CD4-positive, alpha-beta T cell treated with Interleukin-12 subunit alpha and Interleukin-12 subunit beta, for 1 hour (primary cell): Measurements from ENCODE around the gene CABP1.
"Not testable (repeated sequence)": the region's sequence is repeated elsewhere in the genome, so short reads cannot be mapped to it uniquely, and the experiment has no call there.

Experiments used
- DNase-seq: peaks from one replicate; pipeline ENCODE4 v3.0.0-alpha.2; 2020

CABP1 gene

GRCh38 chr12:120668868-120669840, 28.7 kb downstream of the CABP1 start:
- no peak for DNase-seq

- not testable (repeated sequence) for DNase-seq
Observed at GRCh38 chr12:120670237-120670636, 29.8 kb downstream of the CABP1 start.

- no peak for DNase-seq
Observed at GRCh38 chr12:120670667-120671066, 30.2 kb downstream of the CABP1 start.

GRCh38 chr12:120674097-120674636, 33.7 kb downstream of the CABP1 start:
- no peak for DNase-seq

GRCh38 chr12:120677765-120678473, 37.5 kb downstream of the CABP1 start:
- DNase-seq, result no peak

GRCh38 chr12:120678572-120678971, 38.1 kb downstream of the CABP1 start:
- DNase-seq, result no peak

GRCh38 chr12:120680165-120680738, 39.8 kb downstream of the CABP1 start:
- no peak for DNase-seq

GRCh38 chr12:120684523-120684932, 44.1 kb downstream of the CABP1 start:
- no peak for DNase-seq

GRCh38 chr12:120685522-120685921, 45.1 kb downstream of the CABP1 start:
- no peak for DNase-seq

GRCh38 chr12:120686151-120686689, 45.8 kb downstream of the CABP1 start:
- peak; percentile 97 for DNase-seq

- DNase-seq, result peak; percentile 99
Observed at GRCh38 chr12:120686690-120687577, 46.5 kb downstream of the CABP1 start, which contains the start of gene MLEC. MLEC (plus strand) TSS chr12:120687149; CDS start chr12:120687297, 148 bp downstream.

- peak; percentile 33 for DNase-seq
Observed at GRCh38 chr12:120687578-120688289, 47.3 kb downstream of the CABP1 start.

GRCh38 chr12:120688527-120689071, 48.2 kb downstream of the CABP1 start:
- no peak for DNase-seq

- no peak for DNase-seq
Observed at GRCh38 chr12:120689397-120690082, 49.1 kb downstream of the CABP1 start.

GRCh38 chr12:120690083-120690450, 49.6 kb downstream of the CABP1 start:
- DNase-seq, result no peak

- no peak for DNase-seq
Observed at GRCh38 chr12:120690978-120691377, 50.6 kb downstream of the CABP1 start.

- DNase-seq, result no peak
Observed at GRCh38 chr12:120692524-120693033, 52.2 kb downstream of the CABP1 start.

GRCh38 chr12:120693848-120694247, 53.4 kb downstream of the CABP1 start:
- no peak for DNase-seq

- DNase-seq, result no peak
Observed at GRCh38 chr12:120696626-120697025, 56.2 kb downstream of the CABP1 start.

- no peak for DNase-seq
Observed at GRCh38 chr12:120697344-120697743, 56.9 kb downstream of the CABP1 start.
